WTC11 (cell line): ENCODE data around the gene SCIN.

Source experiments
- CBFB ChIP-seq: sonication (generic); formaldehyde crosslinking; IDR thresholded peaks from 2 replicates; pipeline ENCODE4 v1.8.1; 2022; ENCODE audit warnings: mild to moderate bottlenecking, low read depth, missing genetic modification reagents
- CREB1 ChIP-seq: sonication (generic); formaldehyde crosslinking; IDR thresholded peaks from 2 replicates; pipeline ENCODE4 v1.8.0; 2023; ENCODE audit warnings: mild to moderate bottlenecking, missing genetic modification reagents
- CTCF ChIP-seq: fragments of 200-600 bp; IDR thresholded peaks from 2 replicates; pipeline ENCODE4 v1.8.0; 2022; ENCODE audit warnings: antibody characterized with exemption
- E2F4 ChIP-seq: sonication (generic); formaldehyde crosslinking; IDR thresholded peaks from 2 replicates; pipeline ENCODE4 v1.8.1; 2022; ENCODE audit warnings: low read depth, mild to moderate bottlenecking, moderate library complexity, missing genetic modification reagents, borderline replicate concordance
- PRRX2 ChIP-seq: fragments of 250-450 bp; sonication (Bioruptor Pico); IDR thresholded peaks from 2 replicates; pipeline ENCODE4 v1.8.0; 2021; ENCODE audit warnings: mild to moderate bottlenecking
- ZBTB43 ChIP-seq: sonication (generic); formaldehyde crosslinking; IDR thresholded peaks from 2 replicates; pipeline ENCODE4 v1.8.1; 2023; ENCODE audit warnings: mild to moderate bottlenecking, missing genetic modification reagents
- TF ChIP-seq, protein P1 (sequence below): sonication (generic); formaldehyde crosslinking; IDR thresholded peaks from 2 replicates; pipeline ENCODE4 v1.8.0; 2023; ENCODE audit warnings: missing genetic modification reagents
- TF ChIP-seq, protein P2 (sequence below): sonication (generic); formaldehyde crosslinking; IDR thresholded peaks from 2 replicates; pipeline ENCODE4 v1.8.0; 2022; ENCODE audit warnings: mild to moderate bottlenecking, missing genetic modification reagents
- TF ChIP-seq, protein P3 (sequence below): sonication (generic); formaldehyde crosslinking; IDR thresholded peaks from 2 replicates; pipeline ENCODE4 v1.8.0; 2022; ENCODE audit warnings: mild to moderate bottlenecking, missing genetic modification reagents
- TF ChIP-seq, protein P4 (sequence below): sonication (generic); formaldehyde crosslinking; IDR thresholded peaks from 2 replicates; pipeline ENCODE4 v1.8.1; 2023; ENCODE audit warnings: mild to moderate bottlenecking, missing genetic modification reagents, moderate library complexity

- TF ChIP-seq, protein P1, sequence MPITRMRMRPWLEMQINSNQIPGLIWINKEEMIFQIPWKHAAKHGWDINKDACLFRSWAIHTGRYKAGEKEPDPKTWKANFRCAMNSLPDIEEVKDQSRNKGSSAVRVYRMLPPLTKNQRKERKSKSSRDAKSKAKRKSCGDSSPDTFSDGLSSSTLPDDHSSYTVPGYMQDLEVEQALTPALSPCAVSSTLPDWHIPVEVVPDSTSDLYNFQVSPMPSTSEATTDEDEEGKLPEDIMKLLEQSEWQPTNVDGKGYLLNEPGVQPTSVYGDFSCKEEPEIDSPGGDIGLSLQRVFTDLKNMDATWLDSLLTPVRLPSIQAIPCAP (CRISPR knock-in tag): no peak
- TF ChIP-seq CREB1 (CRISPR knock-in tag) (no peak), PRRX2 (CRISPR knock-in tag) (no peak), CTCF (no peak; the same call in 1 of the 2 replicates), CBFB (no peak), E2F4 (CRISPR knock-in tag) (no peak), ZBTB43 (no peak)
- TF ChIP-seq, protein P2, sequence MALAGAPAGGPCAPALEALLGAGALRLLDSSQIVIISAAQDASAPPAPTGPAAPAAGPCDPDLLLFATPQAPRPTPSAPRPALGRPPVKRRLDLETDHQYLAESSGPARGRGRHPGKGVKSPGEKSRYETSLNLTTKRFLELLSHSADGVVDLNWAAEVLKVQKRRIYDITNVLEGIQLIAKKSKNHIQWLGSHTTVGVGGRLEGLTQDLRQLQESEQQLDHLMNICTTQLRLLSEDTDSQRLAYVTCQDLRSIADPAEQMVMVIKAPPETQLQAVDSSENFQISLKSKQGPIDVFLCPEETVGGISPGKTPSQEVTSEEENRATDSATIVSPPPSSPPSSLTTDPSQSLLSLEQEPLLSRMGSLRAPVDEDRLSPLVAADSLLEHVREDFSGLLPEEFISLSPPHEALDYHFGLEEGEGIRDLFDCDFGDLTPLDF (CRISPR knock-in tag): no peak
- TF ChIP-seq, protein P3, sequence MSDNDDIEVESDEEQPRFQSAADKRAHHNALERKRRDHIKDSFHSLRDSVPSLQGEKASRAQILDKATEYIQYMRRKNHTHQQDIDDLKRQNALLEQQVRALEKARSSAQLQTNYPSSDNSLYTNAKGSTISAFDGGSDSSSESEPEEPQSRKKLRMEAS (CRISPR knock-in tag): no peak
- TF ChIP-seq, protein P4, sequence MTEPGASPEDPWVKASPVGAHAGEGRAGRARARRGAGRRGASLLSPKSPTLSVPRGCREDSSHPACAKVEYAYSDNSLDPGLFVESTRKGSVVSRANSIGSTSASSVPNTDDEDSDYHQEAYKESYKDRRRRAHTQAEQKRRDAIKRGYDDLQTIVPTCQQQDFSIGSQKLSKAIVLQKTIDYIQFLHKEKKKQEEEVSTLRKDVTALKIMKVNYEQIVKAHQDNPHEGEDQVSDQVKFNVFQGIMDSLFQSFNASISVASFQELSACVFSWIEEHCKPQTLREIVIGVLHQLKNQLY (CRISPR knock-in tag): no peak
These were observed 68.4 kb downstream of the SCIN start for GRCh38 chr7:12638851-12639456.
